Measurements from ENCODE around the gene OPN1MW2. TPM values are rescaled to one million over a fixed set of nuclear protein-coding genes. Genes with fewer than 3 reads are reported as not detected.
"Not testable (repeated sequence)": the region's sequence is repeated elsewhere in the genome, so short reads cannot be mapped to it uniquely, and the experiment has no call there.

Gene OPN1MW2
- total RNA-seq (2021): not detected in 2 replicates
- long read RNA-seq: 0 reads

GRCh38 chrX:154219456-154219855 is at the start of gene OPN1MW2:
OPN1MW2 (plus strand) TSS chrX:154219756; CDS start chrX:154219816, 60 bp downstream.
- not testable (repeated sequence) for H3K9me3 Mint-ChIP-seq

GRCh38 chrX:154172535-154172943 is 47.0 kb upstream of the OPN1MW2 start:
- H3K27ac Mint-ChIP-seq; H3K36me3 Mint-ChIP-seq (ENCODE audit: insufficient read depth in 1 of 3, low read depth in 3 of 3); H2BK120ac ChIP-seq (ENCODE audit: low read depth, low read length, poor library complexity, severe bottlenecking); H3K23ac ChIP-seq (ENCODE audit: insufficient read length, low read depth, low read length); H2BK12ac ChIP-seq (ENCODE audit: insufficient read length, low read depth, low read length); H3K4me3 Mint-ChIP-seq; H3K9ac ChIP-seq (ENCODE audit: extremely low read depth, insufficient read length, low read length); H2BK15ac ChIP-seq (ENCODE audit: low read depth, low read length); H2BK20ac ChIP-seq (ENCODE audit: low read depth, low read length, poor library complexity, severe bottlenecking); H3K79me1 ChIP-seq (ENCODE audit: insufficient read depth, low read depth, low read length, poor library complexity, severe bottlenecking); H4K8ac ChIP-seq (replicated peaks; ENCODE audit: insufficient read length, low read depth, low read length); H3K4ac ChIP-seq (ENCODE audit: low read depth, low read length); H3K56ac ChIP-seq (ENCODE audit: insufficient read length, low read depth, low read length); H3K9me3 Mint-ChIP-seq; H3K27ac ChIP-seq (ENCODE audit: insufficient read length, low read depth, low read length); H4K91ac ChIP-seq (ENCODE audit: insufficient read length, low read depth, low read length); H3K23me2 ChIP-seq (ENCODE audit: insufficient read length, low read depth, low read length, poor library complexity, severe bottlenecking); DNase-seq; H3K4me2 ChIP-seq (ENCODE audit: insufficient read depth, insufficient read length, low read length); H3K14ac ChIP-seq (ENCODE audit: insufficient read depth, low read length); H3K4me1 Mint-ChIP-seq; H3K79me2 ChIP-seq (ENCODE audit: insufficient read depth, low read length); H2BK5ac ChIP-seq (ENCODE audit: insufficient read length, low read length); H4K5ac ChIP-seq (ENCODE audit: insufficient read length, low read depth, low read length); H2AFZ ChIP-seq (ENCODE audit: low read length); H4K20me1 ChIP-seq (ENCODE audit: control insufficient read depth, insufficient read depth, insufficient read length); H3K18ac ChIP-seq (ENCODE audit: insufficient read length, low read depth, low read length); H2AK5ac ChIP-seq (ENCODE audit: insufficient read length, low read length); H3T11ph ChIP-seq (ENCODE audit: low read length); H3K4me1 ChIP-seq (ENCODE audit: insufficient read depth, low read length); H3K27me3 ChIP-seq (ENCODE audit: insufficient read depth, low read length); H3K27me3 Mint-ChIP-seq (ENCODE audit: low read depth); H3K9me3 ChIP-seq (ENCODE audit: control insufficient read depth, low read depth, low read length): not testable (repeated sequence)
- no CpG with 5 or more reads among the region's 11 CpGs for WGBS (ENCODE audit: extremely low coverage, insufficient read length, low lambda C conversion rate)

More at GRCh38 chrX:154219456-154219855, at the start of gene OPN1MW2:
- not testable (repeated sequence) for H3K79me2 ChIP-seq (ENCODE audit: insufficient read depth, low read length); H3K4me3 Mint-ChIP-seq; H3K4me1 Mint-ChIP-seq; H3K14ac ChIP-seq (ENCODE audit: insufficient read depth, low read length); H3K36me3 Mint-ChIP-seq (ENCODE audit: insufficient read depth in 1 of 3, low read depth in 3 of 3); H3K23ac ChIP-seq (ENCODE audit: insufficient read length, low read depth, low read length); H2BK12ac ChIP-seq (ENCODE audit: insufficient read length, low read depth, low read length); H3K27ac ChIP-seq (ENCODE audit: insufficient read length, low read depth, low read length); H2BK120ac ChIP-seq (ENCODE audit: low read depth, low read length, poor library complexity, severe bottlenecking); H2AFZ ChIP-seq (ENCODE audit: low read length); H3K27me3 ChIP-seq (ENCODE audit: insufficient read depth, low read length); H3K79me1 ChIP-seq (ENCODE audit: insufficient read depth, low read depth, low read length, poor library complexity, severe bottlenecking); H3K9me3 ChIP-seq (ENCODE audit: control insufficient read depth, low read depth, low read length); H2BK20ac ChIP-seq (ENCODE audit: low read depth, low read length, poor library complexity, severe bottlenecking); H3K27me3 Mint-ChIP-seq (ENCODE audit: low read depth); H3T11ph ChIP-seq (ENCODE audit: low read length); H3K27ac Mint-ChIP-seq; H3K4me1 ChIP-seq (ENCODE audit: insufficient read depth, low read length); H3K4me2 ChIP-seq (ENCODE audit: insufficient read depth, insufficient read length, low read length); H3K23me2 ChIP-seq (ENCODE audit: insufficient read length, low read depth, low read length, poor library complexity, severe bottlenecking); H2BK5ac ChIP-seq (ENCODE audit: insufficient read length, low read length); H4K20me1 ChIP-seq (ENCODE audit: control insufficient read depth, insufficient read depth, insufficient read length); H3K9ac ChIP-seq (ENCODE audit: extremely low read depth, insufficient read length, low read length); DNase-seq; H2AK5ac ChIP-seq (ENCODE audit: insufficient read length, low read length); H3K56ac ChIP-seq (ENCODE audit: insufficient read length, low read depth, low read length); H4K91ac ChIP-seq (ENCODE audit: insufficient read length, low read depth, low read length); H3K4ac ChIP-seq (ENCODE audit: low read depth, low read length); H4K5ac ChIP-seq (ENCODE audit: insufficient read length, low read depth, low read length); H2BK15ac ChIP-seq (ENCODE audit: low read depth, low read length); H4K8ac ChIP-seq (replicated peaks; ENCODE audit: insufficient read length, low read depth, low read length); H3K18ac ChIP-seq (ENCODE audit: insufficient read length, low read depth, low read length)
- WGBS (ENCODE audit: extremely low coverage, insufficient read length, low lambda C conversion rate): no CpG with 5 or more reads among the region's 16 CpGs
